H9 (cell line): ENCODE results near the gene CDC42. TPM values are rescaled to one million over a fixed set of nuclear protein-coding genes. Genes with fewer than 3 reads are reported as not detected.

Source experiments
- DNase-seq: peaks from one replicate; pipeline ENCODE4 v3.0.0-alpha.2; 2017
- H2AFZ ChIP-seq: one replicate; pipeline ENCODE4 v1.6.1; 2013; ENCODE audit warnings: mild to moderate bottlenecking, low read length, control low read depth, moderate library complexity
- H2AK5ac ChIP-seq: 2 replicates; pipeline ENCODE4 v1.6.1; 2013; ENCODE audit warnings: low read length, control low read depth, mixed read lengths; ENCODE audit not compliant: insufficient read length
- H2BK120ac ChIP-seq: one replicate; pipeline ENCODE4 v1.6.1; 2013; ENCODE audit warnings: low read depth, mild to moderate bottlenecking, low read length, control low read depth, inconsistent platforms; ENCODE audit not compliant: poor library complexity, severe bottlenecking
- H2BK12ac ChIP-seq: 2 replicates; pipeline ENCODE4 v1.6.1; 2013; ENCODE audit warnings: low read length, control low read depth, mixed read lengths, low read depth; ENCODE audit not compliant: insufficient read length
- H2BK15ac ChIP-seq: 2 replicates; pipeline ENCODE4 v1.6.1; 2013; ENCODE audit warnings: low read depth, low read length, control low read depth
- H2BK20ac ChIP-seq: one replicate; pipeline ENCODE4 v1.6.1; 2013; ENCODE audit warnings: low read depth, mild to moderate bottlenecking, low read length, control low read depth, inconsistent platforms; ENCODE audit not compliant: poor library complexity, severe bottlenecking
- H2BK5ac ChIP-seq: 2 replicates; pipeline ENCODE4 v1.6.1; 2013; ENCODE audit warnings: low read length, control low read depth, mixed read lengths; ENCODE audit not compliant: insufficient read length
- H3K14ac ChIP-seq: 2 replicates; pipeline ENCODE4 v1.6.1; 2013; ENCODE audit warnings: low read length, control low read depth; ENCODE audit not compliant: insufficient read depth
- H3K18ac ChIP-seq: 2 replicates; pipeline ENCODE4 v1.6.1; 2013; ENCODE audit warnings: low read depth, mild to moderate bottlenecking, mixed read lengths, low read length, control low read depth; ENCODE audit not compliant: insufficient read length
- H3K23ac ChIP-seq: 2 replicates; pipeline ENCODE4 v1.6.1; 2013; ENCODE audit warnings: low read length, control low read depth, mixed read lengths, low read depth; ENCODE audit not compliant: insufficient read length
- H3K23me2 ChIP-seq: 2 replicates; pipeline ENCODE4 v1.6.1; 2013; ENCODE audit warnings: low read depth, mild to moderate bottlenecking, mixed read lengths, low read length, control low read depth; ENCODE audit not compliant: insufficient read length, poor library complexity, severe bottlenecking
- H3K27ac ChIP-seq: 2 replicates; pipeline ENCODE4 v1.5.1; 2013; ENCODE audit warnings: low read length, control low read depth, mixed read lengths, low read depth; ENCODE audit not compliant: insufficient read length
- H3K27me3 ChIP-seq: 2 replicates; pipeline ENCODE4 v1.6.1; 2013; ENCODE audit warnings: low read length, control low read depth, inconsistent platforms; ENCODE audit not compliant: insufficient read depth
- H3K4ac ChIP-seq: 2 replicates; pipeline ENCODE4 v1.6.1; 2013; ENCODE audit warnings: low read depth, mild to moderate bottlenecking, control low read depth, inconsistent platforms, low read length, moderate library complexity
- H3K4me1 ChIP-seq: 2 replicates; pipeline ENCODE4 v1.6.1; 2013; ENCODE audit warnings: low read length, control low read depth, inconsistent platforms; ENCODE audit not compliant: insufficient read depth
- H3K4me2 ChIP-seq: 2 replicates; pipeline ENCODE4 v1.6.1; 2013; ENCODE audit warnings: low read length, control low read depth, mixed read lengths; ENCODE audit not compliant: insufficient read length, insufficient read depth
- H3K56ac ChIP-seq: 2 replicates; pipeline ENCODE4 v1.6.1; 2013; ENCODE audit warnings: low read depth, mild to moderate bottlenecking, mixed read lengths, low read length, control low read depth; ENCODE audit not compliant: insufficient read length
- H3K79me1 ChIP-seq: 2 replicates; pipeline ENCODE4 v1.6.1; 2013; ENCODE audit warnings: low read depth, mild to moderate bottlenecking, moderate library complexity, low read length, control low read depth, inconsistent platforms; ENCODE audit not compliant: insufficient read depth, poor library complexity, severe bottlenecking
- H3K79me2 ChIP-seq: 2 replicates; pipeline ENCODE4 v1.6.1; 2013; ENCODE audit warnings: low read length, control low read depth, inconsistent platforms; ENCODE audit not compliant: insufficient read depth
- H3K9ac ChIP-seq: 2 replicates; pipeline ENCODE4 v1.6.1; 2013; ENCODE audit warnings: low read length, control low read depth, mixed read lengths; ENCODE audit not compliant: insufficient read length; ENCODE audit errors: extremely low read depth
- H3K9me3 ChIP-seq: one replicate; pipeline ENCODE4 v1.6.1; 2013; ENCODE audit warnings: low read depth, low read length, inconsistent platforms; ENCODE audit not compliant: control insufficient read depth
- H3T11ph ChIP-seq: one replicate; pipeline ENCODE4 v1.6.1; 2013; ENCODE audit warnings: mild to moderate bottlenecking, low read length, control low read depth, inconsistent platforms
- H4K20me1 ChIP-seq: one replicate; pipeline ENCODE4 v1.6.1; 2013; ENCODE audit not compliant: control insufficient read depth, insufficient read length, insufficient read depth
- H4K5ac ChIP-seq: 2 replicates; pipeline ENCODE4 v1.6.1; 2013; ENCODE audit warnings: low read depth, mild to moderate bottlenecking, mixed read lengths, low read length, control low read depth; ENCODE audit not compliant: insufficient read length
- H4K8ac ChIP-seq: replicated peaks from 2 replicates; pipeline ENCODE4 v1.6.1; 2013; ENCODE audit warnings: low read length, control low read depth, mixed read lengths, low read depth; ENCODE audit not compliant: insufficient read length
- H4K91ac ChIP-seq: 2 replicates; pipeline ENCODE4 v1.6.1; 2013; ENCODE audit warnings: low read depth, mild to moderate bottlenecking, moderate library complexity, mixed read lengths, low read length, control low read depth; ENCODE audit not compliant: insufficient read length
- H3K27ac Mint-ChIP-seq, 3 experiments: 2 replicates in 2 of 3; 3 replicates in 1 of 3; pipeline ENCODE4 v1.8.0; 2020 to 2021; ENCODE audit warnings: mixed read lengths in 3 of 3, mild to moderate bottlenecking in 1 of 3, moderate library complexity in 1 of 3
- H3K27me3 Mint-ChIP-seq: 2 replicates; pipeline ENCODE4 v1.8.0; 2021; ENCODE audit warnings: low read depth, mild to moderate bottlenecking, moderate library complexity, mixed read lengths
- H3K36me3 Mint-ChIP-seq, 3 experiments: 2 replicates in 2 of 3; 3 replicates in 1 of 3; pipeline ENCODE4 v1.8.0; 2020 to 2021; ENCODE audit warnings: low read depth in 3 of 3, mixed read lengths in 3 of 3; ENCODE audit not compliant: insufficient read depth in 1 of 3
- H3K4me1 Mint-ChIP-seq, 2 experiments: 2 replicates each; pipeline ENCODE4 v1.8.0; 2020; ENCODE audit warnings: mixed read lengths in 2 of 2
- H3K4me3 Mint-ChIP-seq, 2 experiments: 2 replicates in 1 of 2; 3 replicates in 1 of 2; pipeline ENCODE4 v1.8.0; 2020 to 2021; ENCODE audit warnings: mild to moderate bottlenecking in 2 of 2, mixed read lengths in 2 of 2, moderate library complexity in 1 of 2
- H3K9me3 Mint-ChIP-seq, 2 experiments: 2 replicates in 1 of 2; 3 replicates in 1 of 2; pipeline ENCODE4 v1.8.0; 2020; ENCODE audit warnings: mild to moderate bottlenecking in 2 of 2, mixed read lengths in 2 of 2, moderate library complexity in 1 of 2
- CTCF ChIP-seq: fragments of 200-600 bp; sonication (generic); conservative IDR thresholded peaks from 3 replicates; pipeline ENCODE4 v1.8.0; 2021; ENCODE audit warnings: antibody characterized with exemption, mild to moderate bottlenecking
- WGBS: extraction: QIAGEN DNeasy Blood & Tissue Kit; methylation state at CpG from one replicate; pipeline ENCODE4 v1.1.7; 2013; ENCODE audit warnings: missing lambda C conversion rate, low lambda C conversion rate, mixed read lengths; ENCODE audit not compliant: insufficient read length; ENCODE audit errors: extremely low coverage; 5-methylcytosine and 5-hydroxymethylcytosine counted together
- total RNA-seq: library from RNA; stranded (reverse); gene quantifications from 2 replicates; pipeline ENCODE4 v1.2.1, GENCODE V29; 2021

CDC42 gene
- total RNA-seq, 1 experiment from 2014 or later, result 197 TPM

- Histone ChIP-seq H4K20me1 (no peaks in the 10 kb centered on the region), H4K91ac (no peak overlapping the region), H3K4me2 (no peak overlapping the region), H3K23ac (no peak overlapping the region), H2BK5ac (no peak overlapping the region), H2BK12ac (no peak overlapping the region), H3K4me1 (peaks cover 11% of the 10 kb centered on the region; the same call in 1 of the 2 replicates), H3K9me3 (no peaks in the 10 kb centered on the region), H3K79me1 (no peaks in the 10 kb centered on the region), H3T11ph (no peak overlapping the region), H3K4ac (no peak overlapping the region), H3K23me2 (no peaks in the 10 kb centered on the region), H3K56ac (no peak overlapping the region), H2AFZ (no peak overlapping the region), H2BK20ac (no peak overlapping the region), H2BK120ac (no peak overlapping the region), H3K27me3 (no peaks in the 10 kb centered on the region), H3K18ac (no peak overlapping the region), H3K14ac (no peak overlapping the region), H2AK5ac (no peak overlapping the region), H3K27ac (no peak overlapping the region), H4K8ac (no peak overlapping the region), H3K79me2 (no peaks in the 10 kb centered on the region), H3K9ac (no peak overlapping the region), H4K5ac (no peak overlapping the region), H2BK15ac (no peak overlapping the region)
- no peak for TF ChIP-seq CTCF
- no CpG with 5 or more reads among the region's 15 CpGs for WGBS
- DNase-seq, result peak; percentile 69
- Mint-ChIP-seq H3K9me3 (no peaks in the 10 kb centered on the region), H3K27ac (peak overlapping the region in 2 of 3 experiments; percentile 19 to 61; a peak in 2 of 7 replicates), H3K4me3 (no peak overlapping the region), H3K27me3 (no peaks in the 10 kb centered on the region), H3K4me1 (peaks cover 28 to 33% of the 10 kb centered on the region in 2 experiments), H3K36me3 (peaks cover 1 to 7% (median 4%) of the 10 kb centered on the region in 3 experiments; a peak in 3 of 7 replicates)
Measured at GRCh38 chr1:22121421-22121911, 69.0 kb downstream of the CDC42 start.
